DMS79 treated with DMSO at 0.1 percent for 48 hours (cell line): ENCODE measurements around the gene DGKI.
"Not testable (repeated sequence)": the region's sequence is repeated elsewhere in the genome, so short reads cannot be mapped to it uniquely, and the experiment has no call there.

ENCODE experiments used
- DNase-seq: peaks from one replicate; lab custom pipeline; 2025; lab: John Stamatoyannopoulos, UW

Gene DGKI

DNA sequence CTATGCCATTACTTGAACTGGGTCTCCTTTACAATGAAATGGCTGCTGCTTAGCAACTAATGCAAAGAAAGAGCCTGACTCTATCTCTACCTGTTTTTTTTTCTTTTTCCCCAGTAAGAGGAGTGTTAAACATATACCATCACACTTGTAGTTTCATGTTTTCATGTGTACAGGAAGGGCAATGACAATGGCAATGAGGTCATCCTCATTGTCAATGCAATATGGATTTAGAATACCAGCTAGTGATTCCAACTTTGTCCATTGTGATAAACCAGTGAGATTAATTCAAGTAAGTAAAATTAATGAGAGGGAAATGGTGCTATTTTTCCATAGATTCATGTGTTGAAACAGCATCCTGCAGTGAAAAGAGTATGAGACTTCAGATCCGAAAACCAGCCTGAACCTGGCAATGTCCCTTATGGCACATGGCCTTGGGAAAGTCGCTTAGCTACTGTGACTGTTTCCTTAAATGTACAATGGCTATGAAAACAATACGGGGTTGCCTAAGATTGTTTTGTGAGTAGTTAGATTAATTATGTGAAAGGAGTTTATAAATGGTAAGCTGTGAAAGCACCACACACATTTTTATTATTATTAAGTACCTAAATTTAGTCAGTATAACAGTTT lies 11.2 kb downstream of the DGKI start:
- DNase-seq = no peak

DNA sequence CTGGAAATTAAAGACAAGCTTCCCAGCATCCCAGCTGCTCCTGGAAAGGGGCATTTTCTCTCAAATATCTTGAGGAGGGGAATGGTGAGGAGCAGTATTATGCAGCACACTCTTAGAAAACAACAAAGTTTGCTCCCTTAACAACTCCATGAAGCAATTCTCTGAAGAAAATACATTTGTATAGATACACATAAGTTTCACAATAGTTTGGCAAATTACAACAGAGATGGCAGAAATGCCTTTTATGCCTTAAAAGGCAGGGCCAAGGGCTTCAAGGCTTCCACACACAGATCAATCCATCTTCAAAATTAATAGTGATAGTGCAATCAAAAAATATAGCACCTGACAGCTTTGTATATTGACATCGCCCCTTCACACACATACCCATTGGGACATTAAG lies 12.2 kb downstream of the DGKI start:
- DNase-seq = no peak

DNA sequence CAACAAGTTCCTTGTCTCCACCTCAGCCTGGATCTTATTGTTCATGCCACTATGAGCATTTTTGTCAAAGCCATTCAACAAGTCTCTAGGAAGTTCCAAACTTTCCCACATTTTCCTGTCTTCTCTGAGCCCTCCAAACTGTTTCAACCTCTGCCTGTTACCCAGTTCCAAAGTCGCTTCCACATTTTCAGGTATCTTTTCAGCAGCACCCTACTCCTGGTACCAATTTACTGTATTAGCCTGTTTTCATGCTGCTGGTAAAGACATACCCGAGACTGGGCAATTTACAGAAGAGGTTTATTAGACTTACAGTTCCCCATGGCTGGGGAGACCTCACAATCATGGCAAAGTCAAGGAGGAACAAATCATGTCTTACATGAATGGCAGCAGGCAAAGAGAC lies 13.8 kb downstream of the DGKI start:
- DNase-seq = not testable (repeated sequence)

DNA sequence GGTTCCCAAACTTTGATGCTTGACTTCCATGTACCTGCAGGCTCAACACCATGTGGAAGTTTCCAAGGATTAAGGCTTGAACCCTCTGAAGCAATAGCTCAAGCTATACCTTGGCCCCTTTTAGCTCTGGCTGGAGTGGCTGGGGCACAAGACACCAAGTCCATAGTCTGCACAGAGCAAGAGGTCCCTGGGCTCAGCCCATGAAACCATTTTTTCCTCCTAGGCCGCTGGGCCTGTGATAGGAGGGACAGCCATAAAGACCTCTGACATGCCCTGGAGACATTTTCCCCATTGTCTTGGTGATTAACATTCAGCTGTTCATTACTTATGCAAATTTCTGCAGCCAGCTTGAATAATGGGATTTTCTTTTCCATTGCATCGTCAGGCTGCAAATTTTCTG lies 14.4 kb downstream of the DGKI start:
- no peak for DNase-seq

DNA sequence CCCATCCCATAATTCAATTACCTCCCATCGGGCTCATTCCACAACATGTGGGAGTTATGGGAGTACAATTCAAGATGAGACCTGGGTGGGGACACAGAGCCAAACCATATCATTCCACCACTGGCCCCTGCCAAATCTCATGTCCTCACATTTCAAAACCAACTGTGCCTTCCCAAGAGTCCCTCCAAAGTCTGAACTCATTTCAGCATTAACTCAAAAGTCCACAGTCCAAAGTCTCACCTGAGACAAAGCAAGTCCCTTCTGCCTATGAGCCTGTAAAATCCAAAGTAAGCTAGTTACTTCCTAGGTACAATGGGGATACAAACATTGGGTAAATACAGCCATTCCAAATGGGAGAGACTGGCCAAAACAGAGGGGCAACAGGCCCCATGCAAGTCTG lies 15.2 kb downstream of the DGKI start:
- DNase-seq = not testable (repeated sequence)

DNA sequence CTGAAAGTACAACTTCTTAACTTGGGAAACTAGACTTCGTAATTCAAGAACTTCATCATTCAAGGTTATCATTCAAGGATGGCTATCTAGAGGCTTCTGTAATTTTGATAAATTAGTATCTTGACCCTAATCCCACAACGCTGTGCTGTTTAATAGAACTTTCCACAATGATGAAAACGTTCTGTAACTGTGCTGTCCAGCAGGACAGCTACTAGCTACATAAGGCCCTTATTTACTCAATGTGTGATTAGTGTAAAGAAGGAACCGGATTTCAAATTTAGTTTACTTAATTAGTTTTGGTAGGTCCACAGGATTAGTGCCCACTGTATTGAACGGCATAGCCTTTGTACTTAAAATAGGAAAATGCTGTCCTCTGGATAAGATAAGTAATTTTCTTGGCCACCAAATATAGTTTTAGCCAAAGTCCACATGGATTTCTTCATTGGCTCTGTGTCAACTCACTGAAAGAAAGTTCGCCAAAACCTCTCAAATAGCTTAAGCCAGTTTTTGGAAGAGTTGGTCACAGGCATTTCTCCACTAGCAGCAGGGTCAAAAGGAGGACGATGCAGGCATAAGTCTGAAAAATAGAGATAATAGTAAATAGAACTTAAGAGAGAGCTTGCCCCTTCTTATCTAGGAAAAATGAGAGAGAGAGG lies 17.3 kb downstream of the DGKI start:
- no peak for DNase-seq

DNA sequence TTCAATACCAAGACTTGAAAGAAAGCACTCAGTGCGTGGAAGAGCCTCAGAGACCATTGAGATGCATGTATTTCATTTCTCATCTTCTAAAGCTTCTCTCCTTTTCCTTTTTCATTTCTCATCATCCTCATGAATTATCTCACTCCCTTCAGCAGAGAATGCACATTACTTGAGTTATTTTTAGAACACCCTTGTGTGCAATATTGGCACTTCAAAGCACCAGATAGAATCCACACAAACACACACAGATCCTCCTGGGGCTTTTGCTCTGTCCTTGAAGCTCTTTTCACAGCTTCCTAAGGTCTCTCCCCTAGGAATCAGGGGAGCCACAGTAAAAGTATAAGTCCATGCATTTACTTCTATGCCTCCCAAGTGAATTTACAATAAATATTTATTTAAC lies 18.3 kb downstream of the DGKI start:
- no peak for DNase-seq

DNA sequence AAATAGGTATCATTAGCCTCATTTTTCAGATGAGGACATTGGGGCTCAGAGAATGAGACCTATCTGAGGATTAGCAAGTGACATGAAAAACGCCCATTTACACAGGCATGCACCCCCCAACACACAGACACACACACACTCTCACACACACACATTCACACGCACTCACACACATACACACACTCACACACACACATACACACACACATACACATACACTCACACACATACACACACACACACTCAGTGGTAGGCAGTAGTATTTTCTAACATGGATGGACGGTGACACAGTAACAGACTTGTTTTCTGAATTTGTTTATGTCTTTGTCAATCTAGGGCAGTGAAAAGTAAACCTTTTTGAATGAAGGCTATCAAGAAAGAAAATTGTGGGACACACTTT lies 21.3 kb downstream of the DGKI start:
- DNase-seq = no peak

DNA sequence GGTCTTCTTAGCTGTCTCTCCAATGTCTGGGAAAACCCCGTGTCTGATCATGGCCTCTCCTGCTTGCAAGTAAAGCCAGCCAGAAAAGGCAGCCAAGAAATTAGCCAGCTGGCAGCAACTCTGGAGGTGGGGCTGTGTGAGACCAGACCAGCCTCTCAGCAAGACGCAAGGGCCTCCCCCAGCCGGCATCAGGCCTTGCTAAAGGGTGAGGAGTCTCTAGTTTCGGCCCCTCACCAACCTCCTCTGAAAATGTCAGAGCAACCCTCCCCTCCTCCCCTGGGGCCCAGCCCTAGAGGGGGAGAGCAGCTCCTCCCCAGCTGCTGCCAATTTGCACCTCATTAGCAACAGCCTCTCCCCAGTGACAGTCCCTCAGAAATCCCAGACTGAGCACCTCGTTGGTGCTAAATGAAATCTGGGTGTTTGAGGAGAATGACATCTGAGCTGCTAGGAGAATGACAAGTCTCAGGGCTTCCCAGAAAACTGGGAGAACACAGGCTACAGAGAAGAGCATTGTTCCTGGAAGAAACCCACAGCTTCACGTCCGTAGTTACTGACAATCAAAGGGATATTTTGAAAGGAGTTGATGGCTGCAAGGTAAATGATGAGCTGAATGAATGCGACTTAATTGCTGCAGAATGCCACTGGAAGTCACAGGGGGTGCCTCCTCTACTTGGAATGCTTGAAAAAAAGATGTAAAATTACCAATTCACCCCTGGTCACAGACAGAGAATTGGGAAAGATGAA lies 25.9 kb downstream of the DGKI start:
- DNase-seq = peak; percentile 97

DNA sequence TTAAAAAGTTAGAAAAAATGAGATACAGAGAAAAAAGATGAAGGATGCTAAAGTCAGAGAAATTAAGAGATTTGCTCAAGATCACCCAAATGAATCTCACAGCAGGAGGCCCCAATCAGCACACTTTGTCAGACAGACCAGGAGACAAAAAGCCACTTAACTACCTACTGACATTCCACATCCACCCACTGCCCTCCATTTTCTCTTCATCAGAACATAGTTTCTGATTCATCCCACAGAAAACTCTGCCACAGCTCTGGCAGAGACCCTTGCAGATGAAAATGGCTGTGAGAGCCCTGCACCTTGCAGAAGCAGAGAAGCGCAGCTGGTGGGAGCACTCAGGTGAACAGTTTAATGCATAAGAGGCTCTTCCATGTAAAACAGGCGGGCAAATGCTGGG lies 26.6 kb downstream of the DGKI start:
- peak; percentile 97 for DNase-seq

DNA sequence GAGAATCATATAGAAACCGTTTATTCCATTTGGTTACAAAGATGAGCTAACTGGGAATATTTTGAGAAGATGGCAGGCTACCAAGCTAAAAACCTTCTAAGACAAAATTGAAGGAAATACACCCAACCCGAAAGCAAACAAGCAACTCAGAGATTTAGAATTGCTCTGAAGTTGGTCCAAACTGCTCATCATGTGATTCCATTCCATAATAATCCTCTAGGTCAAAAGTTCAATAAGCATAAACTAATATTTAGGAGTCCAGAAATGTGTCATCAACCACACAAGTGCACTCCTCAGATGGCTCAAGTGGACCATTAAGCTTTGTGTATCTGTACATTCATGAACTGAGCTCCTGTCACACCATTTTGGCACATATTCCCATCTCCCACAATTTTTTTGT lies 28.7 kb downstream of the DGKI start:
- DNase-seq = peak; percentile 38

DNA sequence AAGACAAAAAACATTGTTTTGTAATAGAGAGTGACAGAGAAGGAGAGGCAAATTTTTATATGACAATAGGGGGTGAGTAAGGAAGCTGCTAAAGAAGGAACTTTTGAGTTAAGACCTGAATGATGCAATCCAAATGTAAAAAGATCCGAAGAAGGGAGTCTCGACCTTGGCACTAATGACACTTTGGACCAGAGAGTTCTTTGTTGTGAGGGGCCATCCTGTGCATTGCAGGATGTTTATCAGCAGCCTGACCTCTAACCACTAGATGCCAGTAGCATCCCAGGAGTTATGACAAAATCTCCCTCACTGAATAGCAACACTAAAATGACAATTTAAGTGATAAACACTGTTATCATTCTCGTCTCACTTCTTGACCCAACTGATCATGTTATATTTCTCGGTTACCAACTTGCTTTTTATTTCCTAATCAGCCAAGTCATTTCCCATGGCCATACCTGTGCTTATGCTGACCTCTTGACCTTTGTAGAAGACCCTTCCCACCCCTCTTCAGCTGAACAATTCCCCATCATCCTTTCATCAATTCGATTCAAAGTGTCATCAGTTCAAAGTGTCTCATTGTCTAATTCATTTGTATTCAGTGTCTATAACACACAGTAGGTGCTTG lies 30.0 kb downstream of the DGKI start:
- DNase-seq = no peak

DNA sequence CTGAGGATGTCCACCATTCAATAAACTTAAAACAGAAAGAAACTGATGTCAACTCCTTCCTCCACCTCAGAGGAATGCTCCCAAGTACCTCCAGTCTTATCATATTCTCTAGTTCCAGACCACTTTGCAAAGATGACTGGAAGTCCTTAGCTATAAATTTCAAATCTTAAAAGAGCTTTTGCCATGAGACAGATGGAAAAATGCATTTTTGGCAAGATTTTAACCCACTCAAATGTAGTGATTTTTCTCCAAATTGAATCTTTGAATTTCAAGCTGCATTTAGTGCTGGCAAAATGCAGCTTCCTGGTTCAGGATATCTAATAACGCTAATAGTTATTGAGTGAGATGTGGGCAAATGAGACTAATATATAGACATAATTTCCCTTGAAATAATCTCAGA lies 33.2 kb downstream of the DGKI start:
- DNase-seq = no peak

DNA sequence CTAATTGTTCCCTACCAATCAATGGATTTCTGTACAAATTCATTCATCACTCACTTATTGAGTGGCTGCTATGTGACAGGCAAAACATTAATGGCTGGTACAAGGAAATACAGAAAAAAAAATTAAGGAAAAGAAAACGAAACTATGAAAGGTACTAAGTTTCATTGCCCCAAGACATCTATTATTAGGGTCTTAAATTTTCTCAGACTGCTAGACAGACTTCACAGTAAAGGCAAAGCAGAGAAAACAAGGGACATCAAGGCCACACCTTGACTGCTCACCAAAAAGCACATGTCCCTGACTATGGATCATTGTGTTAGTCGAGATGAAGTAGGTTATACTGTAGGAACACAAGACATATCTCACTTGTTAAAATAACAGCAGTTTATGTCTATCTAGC lies 36.5 kb downstream of the DGKI start:
- no peak for DNase-seq

DNA sequence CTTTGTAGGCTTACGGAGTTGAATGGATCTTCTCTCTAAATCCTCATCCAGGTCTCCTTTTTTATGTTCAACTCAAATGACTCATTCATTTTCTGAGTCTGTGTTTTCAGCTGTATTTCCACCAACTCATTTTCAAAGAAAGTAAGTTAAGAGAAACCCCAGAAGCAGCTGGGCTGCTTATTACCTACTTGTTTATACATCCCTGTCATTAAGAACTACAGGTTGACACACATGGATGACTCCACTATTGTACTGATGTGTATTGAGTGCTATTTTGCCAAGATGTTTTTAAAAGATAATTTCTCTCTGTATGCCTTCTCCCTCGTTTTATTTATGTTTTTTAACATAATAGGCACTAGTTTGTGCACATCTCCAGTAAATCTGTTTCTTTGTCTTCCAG lies 41.9 kb downstream of the DGKI start:
- peak; percentile 89 for DNase-seq

DNA sequence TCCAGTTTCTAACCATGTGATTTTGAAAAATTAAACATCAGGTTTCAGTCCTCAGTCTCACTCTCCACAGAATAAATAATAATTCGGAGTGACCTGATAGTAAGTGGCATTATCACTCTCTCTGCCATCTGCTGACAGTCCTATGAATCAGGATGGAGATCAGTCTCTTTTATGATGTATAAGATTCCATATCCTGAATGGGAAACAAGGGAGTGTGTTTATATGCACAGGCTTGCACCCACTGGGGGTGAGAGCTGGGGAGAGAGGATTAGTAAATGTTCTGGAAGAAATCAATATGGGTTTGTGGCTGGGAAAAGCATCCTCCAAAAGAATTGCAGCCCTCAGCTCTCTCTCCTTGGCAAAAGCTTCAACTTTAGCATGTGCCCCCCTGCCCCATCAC lies 45.3 kb downstream of the DGKI start:
- DNase-seq = no peak

DNA sequence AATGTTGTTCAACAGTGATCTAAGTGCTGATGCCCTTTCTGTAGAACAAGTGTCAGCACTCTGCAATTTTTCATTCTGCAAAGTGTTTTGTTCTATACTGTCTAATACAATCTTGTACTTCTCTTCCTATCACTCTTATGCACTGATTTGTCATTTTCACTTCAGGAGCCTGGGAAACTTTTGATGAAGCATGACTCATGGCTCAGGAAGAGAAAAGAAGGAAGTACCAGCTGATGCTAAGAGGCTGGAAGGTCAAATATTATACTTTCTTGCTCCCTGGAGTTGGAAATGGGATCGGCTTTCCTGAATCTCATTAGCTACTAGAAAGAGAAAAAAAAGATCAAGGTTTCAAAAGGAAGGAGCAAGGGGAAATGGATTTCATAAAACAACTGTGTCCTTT lies 45.8 kb downstream of the DGKI start:
- no peak for DNase-seq

DNA sequence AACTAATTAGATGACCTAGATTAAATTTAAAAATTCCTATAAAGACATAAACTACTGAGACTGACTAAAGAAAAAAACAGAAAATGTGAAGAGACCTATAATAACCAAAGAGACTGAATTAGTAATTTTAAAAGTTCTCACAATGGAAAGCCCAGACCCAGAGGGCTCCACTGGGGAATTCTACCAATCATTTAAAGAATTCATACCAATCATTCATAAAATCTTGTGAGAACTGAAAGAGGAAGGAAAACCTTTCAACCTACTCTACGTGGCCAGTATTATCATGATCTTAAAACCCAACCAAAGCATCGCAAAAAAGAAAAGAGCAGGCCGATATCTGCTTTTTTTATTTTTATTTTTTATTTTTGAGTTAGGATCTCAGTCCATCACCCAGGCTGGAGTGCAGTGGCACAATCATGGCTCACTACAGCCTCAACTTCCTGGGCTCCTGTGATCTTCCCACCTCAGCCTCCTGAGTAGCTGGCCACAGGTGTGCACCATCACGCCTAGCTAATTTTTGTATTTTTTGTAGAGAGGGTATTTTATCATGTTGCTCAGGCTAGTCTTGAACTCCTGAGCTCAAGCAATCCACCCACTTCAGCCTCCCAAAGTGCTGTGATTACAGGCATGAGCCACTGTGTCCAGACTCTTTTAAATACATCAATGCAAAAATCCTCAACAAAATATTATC lies 48.6 kb downstream of the DGKI start:
- no peak for DNase-seq

DNA sequence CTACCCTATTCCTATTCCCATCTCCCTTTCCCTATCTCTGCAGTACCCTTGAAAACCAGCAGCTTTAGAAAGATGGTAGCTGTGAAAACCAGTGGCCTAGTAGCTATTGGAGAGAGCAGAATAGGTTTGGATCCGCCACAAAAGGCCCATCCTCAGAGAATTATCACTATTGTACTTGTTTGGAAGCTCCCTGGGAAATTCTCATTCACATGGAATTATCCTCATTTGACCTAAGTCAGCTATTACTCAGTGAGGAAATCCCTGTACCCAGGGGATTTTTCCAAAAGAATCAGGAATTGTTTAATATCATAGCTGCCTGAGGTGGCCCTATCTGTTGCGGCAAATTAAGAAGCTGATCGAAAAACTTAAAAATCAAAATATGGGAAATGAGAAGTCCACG lies 51.6 kb downstream of the DGKI start:
- no peak for DNase-seq

DNA sequence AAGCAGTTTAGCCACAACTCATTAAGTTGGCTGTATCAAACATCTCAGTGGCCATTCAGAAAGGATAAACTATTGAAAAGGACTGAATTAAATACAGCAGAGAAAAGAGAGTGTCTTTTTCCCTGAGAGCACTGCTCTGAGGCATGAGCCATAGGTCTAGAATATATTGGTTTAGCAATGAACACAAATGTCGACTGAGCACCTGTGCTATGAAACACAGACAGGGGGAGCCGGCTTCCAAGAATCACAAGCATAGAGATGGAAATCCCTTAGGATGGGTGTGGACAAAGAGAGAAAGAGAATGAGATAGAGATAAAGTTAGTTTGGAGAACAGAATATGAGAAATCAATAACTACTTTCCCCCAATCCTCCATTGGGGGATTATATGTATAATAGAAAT lies 54.8 kb downstream of the DGKI start:
- no peak for DNase-seq

DNA sequence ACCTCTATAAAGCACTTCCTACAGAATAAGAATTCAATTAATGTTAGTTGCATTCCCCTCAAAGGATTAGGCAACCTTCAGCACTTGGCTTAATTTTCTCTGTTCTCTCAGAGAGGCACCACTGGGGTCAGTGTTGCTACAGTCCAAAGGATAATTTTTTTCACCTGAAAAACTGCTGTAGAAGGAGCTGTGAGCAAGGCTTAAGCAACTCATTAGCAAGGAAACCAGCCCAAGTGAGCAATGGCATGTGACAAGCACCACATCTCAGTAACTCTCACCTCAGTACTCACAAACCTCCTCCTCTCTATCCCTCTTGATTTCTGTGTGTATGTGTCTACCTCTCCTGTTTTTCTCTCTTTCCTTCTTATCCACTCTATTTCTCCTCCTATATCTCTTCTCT lies 55.9 kb downstream of the DGKI start:
- no peak for DNase-seq

DNA sequence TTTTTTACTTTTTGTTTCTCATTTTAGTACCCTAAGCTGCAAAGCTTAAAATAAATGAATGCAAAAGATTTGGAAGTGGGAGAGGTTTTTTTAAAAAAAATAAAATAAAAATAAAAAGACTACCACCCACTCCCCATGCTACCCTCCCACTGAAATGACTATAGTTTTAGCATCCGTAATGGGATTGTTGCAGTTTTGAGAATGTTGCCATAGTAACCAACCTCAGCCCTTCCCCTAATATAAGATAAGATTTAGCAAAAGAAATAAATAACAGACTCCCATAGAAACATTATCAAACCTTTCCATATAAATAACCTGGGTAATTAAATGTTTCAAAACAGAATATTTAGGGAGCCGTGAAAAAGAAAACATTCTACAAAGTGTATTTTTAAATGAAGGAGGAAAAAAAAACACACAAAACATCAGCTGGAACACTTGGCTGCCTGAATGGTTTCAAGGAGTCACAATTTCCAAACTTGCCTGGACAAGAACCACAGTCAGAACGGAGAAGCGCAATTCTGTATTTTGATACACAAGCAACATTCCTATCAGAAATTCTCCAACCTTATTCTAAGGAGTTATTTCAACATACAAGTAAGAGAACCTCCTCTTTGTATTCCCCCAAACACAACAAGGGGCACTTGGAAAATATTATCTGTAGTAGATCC lies 57.4 kb downstream of the DGKI start:
- peak; percentile 25 for DNase-seq
